H1 (cell line): ENCODE measurements around the gene SLC25A11. TPM values are rescaled to one million over a fixed set of nuclear protein-coding genes. Genes with fewer than 3 reads are reported as not detected.

Source experiments
- CTCF ChIA-PET: fragments of 300-600 bp; sonication (Branson Sonifier 250); formaldehyde crosslinking; loops from one replicate; lab custom pipeline; 2021; ENCODE audit not compliant: partially characterized antibody; lab: Charles Lee
- POLR2A ChIA-PET: fragments of 300-600 bp; sonication (Branson Sonifier 250); formaldehyde crosslinking; loops from one replicate; lab custom pipeline; 2021; ENCODE audit warnings: inconsistent platforms; ENCODE audit not compliant: partially characterized antibody; lab: Charles Lee
- DNase-seq, 2 experiments: peaks; one replicate each; pipeline versions ENCODE4 v3.0.0 to v3.0.0-alpha.2; 2010 to 2022; ENCODE audit warnings: low spot score in 2 of 2, low read depth in 1 of 2, mixed read lengths in 1 of 2
- FAIRE-seq: peaks from 2 replicates; lab custom pipeline; 2011; peaks lifted over from hg19 to GRCh38; lab: Jason Lieb, UNC
- H2AFZ ChIP-seq: 2 replicates; pipeline ENCODE4 v1.8.1; 2012; ENCODE audit warnings: low read length, inconsistent platforms
- H2AK5ac ChIP-seq: 2 replicates; pipeline ENCODE4 v1.6.1; 2013; ENCODE audit warnings: low read depth, low read length
- H2BK120ac ChIP-seq: replicated peaks from 2 replicates; pipeline ENCODE3; 2013; ENCODE audit warnings: low read depth, low read length, inconsistent platforms
- H2BK12ac ChIP-seq: 2 replicates; pipeline ENCODE4 v1.6.1; 2013; ENCODE audit warnings: low read depth, low read length
- H2BK15ac ChIP-seq: 2 replicates; pipeline ENCODE4 v1.6.1; 2013; ENCODE audit warnings: low read length
- H2BK20ac ChIP-seq: 2 replicates; pipeline ENCODE4 v1.6.1; 2013; ENCODE audit warnings: low read length
- H2BK5ac ChIP-seq: 2 replicates; pipeline ENCODE4 v1.6.1; 2013; ENCODE audit warnings: low read depth, low read length
- H3K14ac ChIP-seq: 2 replicates; pipeline ENCODE4 v1.6.1; 2013; ENCODE audit warnings: inconsistent platforms; ENCODE audit not compliant: insufficient read length
- H3K18ac ChIP-seq: 2 replicates; pipeline ENCODE4 v1.6.1; 2013; ENCODE audit warnings: low read length; ENCODE audit errors: extremely low read depth
- H3K23ac ChIP-seq: 2 replicates; pipeline ENCODE4 v1.6.1; 2013; ENCODE audit warnings: inconsistent platforms; ENCODE audit not compliant: insufficient read length
- H3K23me2 ChIP-seq: 2 replicates; pipeline ENCODE4 v1.6.1; 2013; ENCODE audit warnings: low read depth, low read length
- H3K27ac ChIP-seq: 2 replicates; pipeline ENCODE4 v1.6.1; 2011; ENCODE audit warnings: low read depth, low read length, inconsistent platforms
- H3K27me3 ChIP-seq, 4 experiments: replicated peaks in 1 of 4; 1 replicate in 1 of 4; 2 replicates in 3 of 4; pipeline versions ENCODE4 v1.6.1 to v1.8.1; 2011 to 2013; ENCODE audit warnings: low read length in 3 of 4, mild to moderate bottlenecking in 3 of 4, inconsistent platforms in 2 of 4, mixed read lengths in 2 of 4, moderate library complexity in 1 of 4; ENCODE audit not compliant: control insufficient read depth in 3 of 4, insufficient read depth in 3 of 4; ENCODE audit errors: extremely low read depth in 1 of 4
- H3K36me3 ChIP-seq, 4 experiments: 2 replicates each; pipeline versions ENCODE4 v1.6.1 to v1.8.1; 2011 to 2013; ENCODE audit warnings: mild to moderate bottlenecking in 4 of 4, low read length in 3 of 4, moderate library complexity in 2 of 4, control low read depth in 1 of 4, inconsistent platforms in 1 of 4; ENCODE audit not compliant: insufficient read depth in 4 of 4, control insufficient read depth in 2 of 4
- H3K4ac ChIP-seq: replicated peaks from 2 replicates; pipeline ENCODE3; 2013; ENCODE audit warnings: low read length, low read depth, mixed read lengths, inconsistent platforms; ENCODE audit not compliant: insufficient read length
- H3K4me1 ChIP-seq, 4 experiments: replicated peaks in 1 of 4; 1 replicate in 1 of 4; 2 replicates in 3 of 4; pipeline versions ENCODE4 v1.6.1 to v1.8.1; 2011 to 2013; ENCODE audit warnings: low read length in 3 of 4, inconsistent platforms in 2 of 4, mixed read lengths in 1 of 4; ENCODE audit not compliant: insufficient read depth in 4 of 4, control insufficient read depth in 3 of 4
- H3K4me2 ChIP-seq, 2 experiments: 2 replicates each; pipeline versions ENCODE4 v1.6.1 to v1.8.1; 2011 to 2013; ENCODE audit warnings: low read depth in 2 of 2, low read length in 2 of 2, control low read depth in 1 of 2, inconsistent platforms in 1 of 2, mild to moderate bottlenecking in 1 of 2; ENCODE audit not compliant: insufficient read depth in 1 of 2
- H3K4me3 ChIP-seq, 4 experiments: fragments of 200-600, 300-600 bp in 1 of 4; sonication (generic), shearing (Covaris generic), sonication (Bioruptor Twin) in 1 of 4; 2 replicates each; pipeline versions ENCODE4 v1.5.1 to v1.8.1; 2011 to 2016; ENCODE audit warnings: low read length in 4 of 4, low read depth in 3 of 4, control low read depth in 2 of 4, inconsistent platforms in 2 of 4, mild to moderate bottlenecking in 2 of 4, mixed read lengths in 1 of 4, moderate library complexity in 1 of 4; ENCODE audit not compliant: insufficient read depth in 2 of 4; ENCODE audit errors: extremely low read depth in 1 of 4
- H3K56ac ChIP-seq: replicated peaks from 2 replicates; pipeline ENCODE3; 2013; ENCODE audit warnings: low read depth, mild to moderate bottlenecking, mixed read lengths, low read length, inconsistent platforms; ENCODE audit not compliant: insufficient read length
- H3K79me1 ChIP-seq: 2 replicates; pipeline ENCODE4 v1.6.1; 2013; ENCODE audit warnings: low read depth, low read length, control low read depth
- H3K79me2 ChIP-seq, 2 experiments: 2 replicates each; pipeline versions ENCODE4 v1.6.1 to v1.8.1; 2012 to 2013; ENCODE audit warnings: low read length in 2 of 2, mild to moderate bottlenecking in 2 of 2, inconsistent platforms in 1 of 2; ENCODE audit not compliant: insufficient read depth in 2 of 2, control insufficient read depth in 1 of 2
- H3K9ac ChIP-seq, 4 experiments: replicated peaks in 1 of 4; 1 replicate in 1 of 4; 2 replicates in 3 of 4; pipeline versions ENCODE4 v1.6.1 to v1.8.1; 2011 to 2013; ENCODE audit warnings: low read depth in 3 of 4, low read length in 3 of 4, control low read depth in 2 of 4, mild to moderate bottlenecking in 2 of 4, moderate library complexity in 2 of 4, inconsistent platforms in 1 of 4; ENCODE audit errors: extremely low read depth in 1 of 4
- H3K9me3 ChIP-seq, 2 experiments: 2 replicates each; pipeline versions ENCODE4 v1.6.1 to v1.8.1; 2012 to 2013; ENCODE audit warnings: mild to moderate bottlenecking in 2 of 2, moderate library complexity in 2 of 2, control low read depth in 1 of 2, inconsistent platforms in 1 of 2, low read depth in 1 of 2, low read length in 1 of 2, mixed read lengths in 1 of 2; ENCODE audit not compliant: insufficient read depth in 2 of 2
- H4K20me1 ChIP-seq, 2 experiments: replicated peaks in 1 of 2; 2 replicates each; pipeline versions ENCODE3 to v1.8.1; 2011 to 2013; ENCODE audit warnings: inconsistent platforms in 2 of 2, low read length in 2 of 2, mild to moderate bottlenecking in 1 of 2; ENCODE audit not compliant: insufficient read depth in 2 of 2, control insufficient read depth in 1 of 2
- H4K5ac ChIP-seq: 2 replicates; pipeline ENCODE4 v1.6.1; 2013; ENCODE audit warnings: low read length, low read depth, mixed read lengths, inconsistent platforms; ENCODE audit not compliant: insufficient read length
- H4K8ac ChIP-seq: 2 replicates; pipeline ENCODE4 v1.8.0; 2013; ENCODE audit warnings: mild to moderate bottlenecking, moderate library complexity, low read length, inconsistent platforms; ENCODE audit not compliant: insufficient read depth; ENCODE audit errors: extremely low read depth
- H4K91ac ChIP-seq: replicated peaks from 2 replicates; pipeline ENCODE3; 2013; ENCODE audit warnings: low read length, mixed read lengths, inconsistent platforms; ENCODE audit not compliant: insufficient read length
- ASH2L ChIP-seq: fragments of 200-600, 300-600 bp; sonication (generic); IDR thresholded peaks from one replicate; pipeline ENCODE4 v1.7.1; 2017; ENCODE audit warnings: low read length
- BRCA1 ChIP-seq: IDR thresholded peaks from 2 replicates; pipeline ENCODE4 v1.6.1; 2012; ENCODE audit warnings: low read depth, low read length, improper control_type of control experiment
- CTBP2 ChIP-seq: IDR thresholded peaks from 2 replicates; pipeline ENCODE4 v1.7.0; 2011; ENCODE audit warnings: borderline replicate concordance, mild to moderate bottlenecking, moderate library complexity, mixed read lengths, low read length; ENCODE audit not compliant: insufficient read depth, insufficient read length
- EGR1 ChIP-seq: IDR thresholded peaks from 2 replicates; pipeline ENCODE4 v1.6.1; 2011; ENCODE audit warnings: low read depth, low read length, borderline replicate concordance
- KDM4A ChIP-seq: IDR thresholded peaks from one replicate; pipeline ENCODE4 v1.7.1; 2012; ENCODE audit warnings: low read depth, mild to moderate bottlenecking, moderate library complexity, low read length, inconsistent platforms; ENCODE audit not compliant: severe bottlenecking
- MAFK ChIP-seq: IDR thresholded peaks from 2 replicates; pipeline ENCODE4 v1.6.1; 2012; ENCODE audit warnings: low read depth, mild to moderate bottlenecking, improper control_type of control experiment, low read length
- NANOG ChIP-seq: IDR thresholded peaks from 2 replicates; pipeline ENCODE4 v1.6.1; 2011; ENCODE audit warnings: low read length, low read depth, mild to moderate bottlenecking, inconsistent platforms; ENCODE audit not compliant: insufficient read depth, poor library complexity, severe bottlenecking
- NRF1 ChIP-seq: IDR thresholded peaks from 2 replicates; pipeline ENCODE4 v1.6.1; 2011; ENCODE audit warnings: mild to moderate bottlenecking, low read depth, low read length, improper control_type of control experiment
- SP1 ChIP-seq: IDR thresholded peaks from 2 replicates; pipeline ENCODE4 v1.6.1; 2011; ENCODE audit warnings: low read depth, low read length
- SP2 ChIP-seq: IDR thresholded peaks from 2 replicates; pipeline ENCODE4 v1.6.1; 2012; ENCODE audit warnings: mild to moderate bottlenecking, low read length, inconsistent platforms
- TAF7 ChIP-seq: optimal IDR thresholded peaks from 2 replicates; pipeline ENCODE3; 2011; ENCODE audit warnings: low read depth, mild to moderate bottlenecking, inconsistent platforms, low read length, moderate library complexity, borderline replicate concordance
- TCF12 ChIP-seq: IDR thresholded peaks from 2 replicates; pipeline ENCODE4 v1.6.1; 2011; ENCODE audit warnings: low read depth, mild to moderate bottlenecking, low read length
- WGBS, 2 experiments: shearing (Covaris generic) in 1 of 2; methylation state at CpG; one replicate each; pipeline versions ENCODE4 v1.1.6 to v1.1.7; 2013 to 2015; ENCODE audit warnings: low lambda C conversion rate in 2 of 2, mixed read lengths in 2 of 2, inconsistent platforms in 1 of 2, low coverage in 1 of 2, missing lambda C conversion rate in 1 of 2; ENCODE audit not compliant: insufficient replicate concordance in 2 of 2, insufficient coverage in 1 of 2, insufficient read length in 1 of 2; ENCODE audit errors: extremely low coverage in 1 of 2, missing lambda C conversion rate in 1 of 2; 5-methylcytosine and 5-hydroxymethylcytosine counted together
- polyA plus RNA-seq, 7 experiments: library from polyadenylated mRNA; depleted of rRNA in 3 of 7; stranded (reverse) in 5 of 7; unstranded in 2 of 7; fragments of >200 nt in 5 of 7; fragments of 200-250 nt in 2 of 7; gene quantifications; 1 replicate in 5 of 7; 2 replicates in 1 of 7; 4 replicates in 1 of 7; pipeline versions ENCODE4 v1.2.1 to v1.2.3, GENCODE V29; 2011 to 2013; ENCODE audit warnings: missing spikeins in 2 of 7, mixed read lengths in 2 of 7
- total RNA-seq: library from RNA; stranded (reverse); fragmentation: NEBNext Ultra II Directional; extraction: Animal tissue kit (Norgen Biotek cat#: 25700); gene quantifications from 2 replicates; pipeline ENCODE4 v1.2.1, GENCODE V29; 2021

The SLC25A11 gene
- total and polyA plus RNA-seq, 2 of the 8 experiments (the other 6 are each of a cell fraction or from before 2014, with no cell fraction given) = 55.9 to 97.0 TPM

DNA sequence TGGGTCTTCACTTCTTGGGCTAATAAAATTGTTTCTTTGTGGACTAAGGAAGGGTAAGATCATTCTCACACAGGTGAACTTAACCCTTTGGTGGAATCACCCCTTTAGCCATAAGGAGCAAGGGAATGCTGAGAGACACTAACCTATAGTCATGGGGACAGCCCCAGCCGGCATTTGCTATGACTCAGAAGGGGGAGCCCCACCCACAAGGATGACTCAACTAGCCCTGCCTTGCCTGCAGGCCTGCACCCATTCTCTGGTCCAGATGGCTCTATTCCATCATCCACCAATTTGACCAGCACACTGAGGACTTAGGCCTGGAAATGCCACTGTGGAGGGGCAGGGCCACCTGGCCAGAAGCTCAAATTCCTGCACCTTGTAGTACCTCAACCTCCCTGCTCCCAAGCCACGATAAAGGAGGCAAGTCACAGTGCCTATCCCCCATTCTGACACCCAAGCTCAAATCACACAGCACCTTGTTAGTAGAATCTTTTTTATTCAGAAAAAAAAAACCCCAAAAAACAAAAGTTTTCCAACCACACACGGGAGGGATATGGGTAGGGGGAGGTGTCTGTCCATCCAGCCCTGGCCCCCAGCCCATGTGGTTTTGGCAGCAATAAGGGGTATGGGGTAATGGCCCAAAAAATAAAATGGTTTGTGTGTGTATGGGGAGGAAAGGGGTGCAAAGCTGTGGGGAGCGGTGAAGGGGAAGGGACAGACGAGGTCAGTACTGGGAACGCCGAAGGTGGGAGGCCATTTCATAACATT, 5.5 kb upstream of the SLC25A11 start:
- H3K9me3 ChIP-seq = no peaks in the 10 kb centered on the region
- no peak overlapping the region for H3K18ac ChIP-seq
- H3K23me2 ChIP-seq = peaks cover 21% of the 10 kb centered on the region
- no peak overlapping the region for H4K5ac ChIP-seq
- H3K27me3 ChIP-seq = no peaks in the 10 kb centered on the region
- no peak overlapping the region for H4K8ac ChIP-seq
- CTCF ChIA-PET = interaction anchor here (1.5 kb wide), 1 partner anchor 36 kb away, joined by 5 read pairs; no protein-coding TSS in a partner anchor
- peaks cover 16 to 23% of the 10 kb centered on the region in 2 experiments for H4K20me1 ChIP-seq
- H3K79me1 ChIP-seq = peaks cover 2% of the 10 kb centered on the region; the same call in 1 of the 2 replicates
- H2BK5ac ChIP-seq = no peak overlapping the region; the same call in 1 of the 2 replicates
- no peak overlapping the region for H2BK20ac ChIP-seq
- H4K91ac ChIP-seq = no peak overlapping the region
- POLR2A ChIA-PET = interaction anchor here (0.7 to 32.4 kb wide), 17 partner anchors 2 to 241 kb away, joined by 3 to 987 read pairs (median 7); partner anchors contain the start of genes C17orf107, CAMTA2, ENO3 and GP1BA
- peaks cover 3 to 10% (median 5%) of the 10 kb centered on the region in 4 experiments; a peak in 6 of 7 replicates for H3K4me1 ChIP-seq
- H3K56ac ChIP-seq = no peak overlapping the region
- H2BK15ac ChIP-seq = no peak overlapping the region
- no peak overlapping the region for H3K14ac ChIP-seq
- FAIRE-seq = no peak
- no peak overlapping the region for H2AK5ac ChIP-seq
- H2AFZ ChIP-seq = no peak overlapping the region
- WGBS, 2 experiments = 81% methylated on average over 7 of the region's 7 CpGs; no CpG with 5 or more reads in 1 of the 2 experiments
- no peak overlapping the region for H3K23ac ChIP-seq
- no peak overlapping the region for H2BK12ac ChIP-seq
- H3K79me2 ChIP-seq = peaks cover 8 to 57% of the 10 kb centered on the region in 2 experiments
- H3K4me3 ChIP-seq = no peak overlapping the region
- H3K27ac ChIP-seq = peak overlapping the region; percentile 33; the same call in 1 of the 2 replicates
- peak overlapping the region; percentile 16 to 95; a peak in 2 of 4 replicates for H3K4me2 ChIP-seq
- peak overlapping the region in 1 of 4 experiments; percentile 52; a peak in 3 of 7 replicates for H3K9ac ChIP-seq
- no peak overlapping the region for H3K4ac ChIP-seq
- no peak overlapping the region for H2BK120ac ChIP-seq
- H3K36me3 ChIP-seq = peaks cover 8 to 42% (median 28%) of the 10 kb centered on the region in 4 experiments
- peak in 1 of 2 experiments; percentile 58 for DNase-seq
- no peak for TF ChIP-seq KDM4A
- TF ChIP-seq ASH2L = no peak
- no peak for TF ChIP-seq EGR1
- no peak for TF ChIP-seq NRF1
- TF ChIP-seq BRCA1 = no peak
- TF ChIP-seq CTBP2 = no peak
- peak; percentile 17; the same call in 1 of the 2 replicates for TF ChIP-seq MAFK
- TF ChIP-seq SP1 = peak; percentile 63; the same call in 1 of the 2 replicates
- peak; percentile 13 for TF ChIP-seq TAF7
- TF ChIP-seq NANOG = no peak
- no peak for TF ChIP-seq TCF12
- TF ChIP-seq SP2 = no peak
